GM18517 (cell line): ENCODE measurements around the gene JAKMIP2.
"Not testable (repeated sequence)": the region's sequence is repeated elsewhere in the genome, so short reads cannot be mapped to it uniquely, and the experiment has no call there.

Experiments used
- ATAC-seq: cut with Tn5 transposase; IDR thresholded peaks from one replicate; pipeline ENCODE4 v1.9.1; 2021; ENCODE audit warnings: mild to moderate bottlenecking, moderate library complexity; ENCODE audit not compliant: unreplicated experiment

The JAKMIP2 gene

DNA sequence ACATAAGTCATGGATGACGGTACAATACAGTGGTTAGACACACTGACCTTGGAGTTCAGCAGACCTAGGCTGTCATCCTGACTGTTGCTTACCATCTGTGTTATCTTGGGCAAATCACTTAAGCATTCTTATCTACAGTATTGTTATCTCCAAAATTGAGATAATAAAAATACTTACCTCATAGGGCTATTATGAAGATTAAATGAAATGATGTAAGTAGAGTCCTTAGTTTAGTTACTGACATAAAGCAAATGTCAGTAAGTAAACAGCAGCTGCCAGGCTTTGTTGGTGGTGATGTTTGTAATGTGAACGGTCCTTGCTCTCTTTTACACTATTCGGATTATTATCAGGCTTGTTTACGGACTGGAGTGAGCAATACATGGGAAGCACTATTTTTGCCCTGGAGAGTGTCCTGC is 165.3 kb downstream of the JAKMIP2 start:
- no peak for ATAC-seq

GRCh38 chr5:147616421-147616820 is 166.1 kb downstream of the JAKMIP2 start:
- no peak for ATAC-seq

DNA sequence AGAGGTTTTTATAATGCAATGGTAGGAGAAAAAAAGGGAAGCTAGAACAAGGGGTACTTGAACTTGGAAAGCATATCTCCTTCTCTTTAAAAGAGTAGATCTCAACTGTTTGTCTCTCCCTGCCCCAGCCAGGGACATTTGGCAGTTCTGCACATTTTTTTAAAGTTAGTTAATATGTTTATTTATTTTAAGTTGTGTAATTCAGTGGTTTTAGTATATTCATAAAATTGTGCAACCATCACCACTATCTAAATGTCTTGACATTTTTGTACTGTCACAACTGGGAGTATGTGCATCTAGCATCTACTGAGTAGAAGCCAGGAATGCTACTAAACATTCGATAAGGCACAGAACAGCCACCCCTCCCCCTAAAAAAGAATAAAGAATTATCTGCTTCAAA is 169.2 kb downstream of the JAKMIP2 start:
- ATAC-seq, result no peak

DNA sequence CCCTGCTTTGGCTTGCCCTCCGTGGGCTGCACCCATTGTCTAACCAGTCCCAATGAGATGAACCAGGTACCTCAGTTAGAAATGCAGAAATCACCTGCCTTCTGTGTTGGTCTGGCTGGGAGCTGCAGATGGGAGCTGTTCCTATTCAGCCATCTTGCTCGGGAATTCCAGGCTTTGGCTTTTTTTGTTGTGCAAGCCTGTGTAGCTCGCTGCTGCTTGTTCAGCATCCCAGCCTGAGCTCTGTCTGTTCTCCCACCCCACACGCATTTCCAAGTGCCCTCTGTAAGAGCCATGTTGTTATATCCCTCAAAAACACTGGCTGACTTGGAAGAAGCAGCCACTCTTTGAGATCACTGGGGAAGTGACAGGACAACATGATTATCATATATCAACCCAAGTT is 171.0 kb downstream of the JAKMIP2 start:
- no peak for ATAC-seq

- ATAC-seq, result no peak
Measured at GRCh38 chr5:147610798-147611197, 171.7 kb downstream of the JAKMIP2 start.

GRCh38 chr5:147601652-147602051 is 180.9 kb downstream of the JAKMIP2 start:
- no peak for ATAC-seq

- ATAC-seq, result no peak
Measured at GRCh38 chr5:147591120-147591519, 191.4 kb downstream of the JAKMIP2 start.

DNA sequence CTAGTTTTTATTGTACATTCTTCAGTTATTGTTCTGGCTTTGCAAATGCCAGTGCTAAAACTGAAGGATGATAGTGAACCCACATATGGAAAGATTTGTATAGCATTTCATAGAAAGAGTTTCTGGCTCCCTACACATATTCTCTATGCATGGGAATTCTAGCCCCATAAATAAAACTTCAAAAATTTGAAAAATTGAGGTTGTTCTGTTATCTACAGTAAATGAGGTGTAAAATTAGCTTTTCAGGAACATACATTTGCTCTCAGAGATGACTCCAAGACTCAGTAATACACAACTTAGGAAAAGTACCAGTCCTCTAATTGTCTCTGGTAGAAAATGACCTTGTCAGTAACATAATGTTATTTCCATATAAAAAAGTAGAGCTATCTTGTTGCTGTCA is 192.4 kb downstream of the JAKMIP2 start:
- ATAC-seq, result no peak

DNA sequence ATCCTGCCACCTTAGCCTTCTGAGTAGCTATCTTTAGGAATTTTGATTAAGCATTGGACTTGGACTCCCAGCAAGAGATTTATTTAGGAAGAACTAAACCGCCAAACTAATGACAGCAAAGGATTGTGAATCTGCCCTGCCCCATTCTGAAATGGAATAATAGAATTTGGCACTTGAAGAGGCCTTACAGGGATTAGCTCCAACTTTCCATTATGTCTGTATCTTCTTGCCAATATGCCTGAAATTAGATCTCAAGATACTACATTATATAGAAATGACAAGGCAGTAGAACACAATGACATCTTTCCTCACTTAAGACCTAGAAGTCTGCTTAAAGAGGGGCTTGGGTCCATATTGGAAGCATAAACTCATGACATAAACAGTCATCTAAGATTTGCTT is 195.7 kb downstream of the JAKMIP2 start:
- ATAC-seq, result no peak

GRCh38 chr5:147586221-147586620 is 196.3 kb downstream of the JAKMIP2 start:
- no peak for ATAC-seq

DNA sequence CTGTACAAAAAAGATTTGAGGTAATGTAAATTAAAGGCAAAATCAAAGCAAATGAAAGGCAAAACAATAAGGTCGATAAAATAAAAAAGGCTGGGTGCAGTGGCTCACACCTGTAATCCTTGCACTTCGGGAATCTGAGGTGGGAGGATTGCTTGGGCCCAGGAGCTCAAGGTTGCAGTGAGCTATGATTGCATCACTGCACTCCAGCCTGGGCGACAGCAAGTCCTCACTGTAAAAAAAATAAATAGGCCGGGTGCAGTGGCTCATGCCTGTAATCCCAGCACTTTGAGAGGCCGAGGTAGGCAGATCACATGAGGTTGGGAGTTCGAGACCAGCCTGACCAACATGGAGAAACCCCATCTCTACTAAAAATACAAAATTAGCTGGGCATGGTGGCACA is 200.3 kb downstream of the JAKMIP2 start:
- not testable (repeated sequence) for ATAC-seq

DNA sequence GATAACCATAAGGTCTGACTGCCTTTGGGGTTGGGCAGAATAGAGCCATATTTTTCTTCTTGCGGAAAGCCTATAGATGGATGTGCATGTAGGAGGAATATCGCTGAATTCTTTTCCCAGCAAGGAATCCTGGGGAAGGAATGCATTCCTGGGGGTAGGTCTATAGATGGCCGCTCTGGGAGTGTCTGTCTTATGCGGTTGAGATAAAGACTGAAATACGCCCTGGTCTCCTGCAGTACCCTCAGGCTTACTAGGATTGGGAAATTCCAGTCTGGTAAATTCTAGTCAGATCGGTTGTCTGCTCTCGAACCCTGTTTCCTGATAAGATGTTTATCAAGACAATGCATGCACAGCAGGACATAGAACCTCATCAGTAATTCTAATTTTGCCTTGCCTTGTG is 202.1 kb downstream of the JAKMIP2 start:
- ATAC-seq, result not testable (repeated sequence)

DNA sequence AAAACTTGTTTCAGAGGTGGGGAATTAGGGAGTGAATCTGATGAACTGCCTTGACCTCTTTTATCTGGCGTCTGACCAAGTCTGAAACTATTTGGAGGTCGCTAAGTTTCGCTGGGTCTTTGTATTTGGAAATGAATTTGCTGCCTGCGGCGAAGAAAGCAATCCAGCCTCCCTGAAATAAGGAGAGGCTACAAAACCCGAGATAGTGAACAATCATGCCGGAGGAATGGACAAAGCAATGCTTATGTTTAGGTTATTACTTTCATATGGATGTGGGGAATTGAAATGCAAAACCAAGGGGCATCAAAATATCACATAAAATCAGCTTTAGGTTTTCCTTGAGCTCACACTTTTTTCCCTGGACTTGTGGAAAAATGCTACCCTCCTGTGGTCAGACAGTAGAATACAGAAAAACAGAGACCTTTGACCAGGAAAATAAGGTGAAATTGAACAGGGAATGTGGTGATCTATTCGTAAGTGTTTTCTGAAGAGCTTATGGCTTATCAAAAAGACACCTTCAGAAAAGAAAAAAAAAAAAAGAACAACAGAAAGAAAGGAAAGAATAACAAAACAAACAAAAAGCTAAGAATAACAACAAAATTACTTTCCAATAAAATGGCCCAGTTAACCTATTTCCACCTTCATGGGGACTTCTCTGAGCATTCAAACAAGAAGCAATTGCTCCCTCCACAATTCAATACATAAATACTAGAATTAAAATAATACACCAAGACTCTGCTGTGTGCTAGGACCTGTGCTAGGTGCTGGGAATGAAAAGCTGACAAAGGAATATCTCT is 204.1 kb downstream of the JAKMIP2 start:
- no peak for ATAC-seq

DNA sequence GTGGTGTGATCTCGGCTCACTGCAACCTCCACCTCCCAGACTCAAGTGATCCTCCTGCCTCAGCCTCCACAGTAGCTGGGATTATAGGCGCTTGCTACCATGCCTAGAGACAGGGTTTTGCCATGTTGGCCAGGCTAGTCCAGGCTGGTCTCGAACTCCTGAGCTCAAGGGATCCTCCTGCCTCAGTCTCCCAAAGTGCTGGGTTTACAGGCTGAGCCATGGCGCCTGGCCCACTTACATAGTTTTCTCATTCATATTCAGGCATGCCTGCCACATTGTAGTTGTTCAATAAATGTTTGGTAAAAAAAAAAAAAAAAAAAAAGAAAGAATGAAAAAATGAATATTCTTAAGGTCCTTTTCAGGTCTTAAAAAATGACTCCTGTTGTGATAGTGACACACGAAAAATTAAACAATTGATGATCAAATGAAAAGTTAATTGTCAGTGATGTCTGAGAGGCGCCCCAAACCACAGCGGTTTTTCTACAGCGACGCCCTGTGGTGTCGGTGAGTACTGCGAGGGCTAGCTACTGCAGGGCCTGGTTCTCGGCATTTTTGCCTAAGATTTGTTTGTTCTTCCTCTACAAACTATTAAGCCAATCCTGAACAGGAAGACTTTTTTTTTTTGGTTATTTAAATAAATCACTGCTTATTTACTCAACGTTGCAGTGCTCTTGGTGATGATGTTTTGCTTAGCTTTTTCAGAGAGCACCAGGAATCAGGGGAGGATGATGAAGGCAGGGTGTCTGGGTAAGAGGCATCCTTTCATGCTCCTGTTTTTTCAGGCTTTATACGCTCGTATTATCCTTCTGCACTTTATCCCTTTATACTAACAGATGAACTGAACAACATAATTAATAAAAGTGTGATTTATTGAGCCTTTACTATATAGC is 205.6 kb downstream of the JAKMIP2 start:
- peak; percentile 69 for ATAC-seq

- ATAC-seq, result no peak
Measured at GRCh38 chr5:147575598-147575997, 206.9 kb downstream of the JAKMIP2 start.

GRCh38 chr5:147573211-147573610 is 209.3 kb downstream of the JAKMIP2 start:
- ATAC-seq, result no peak

GRCh38 chr5:147568710-147569406 is 213.7 kb downstream of the JAKMIP2 start:
- ATAC-seq, result no peak

DNA sequence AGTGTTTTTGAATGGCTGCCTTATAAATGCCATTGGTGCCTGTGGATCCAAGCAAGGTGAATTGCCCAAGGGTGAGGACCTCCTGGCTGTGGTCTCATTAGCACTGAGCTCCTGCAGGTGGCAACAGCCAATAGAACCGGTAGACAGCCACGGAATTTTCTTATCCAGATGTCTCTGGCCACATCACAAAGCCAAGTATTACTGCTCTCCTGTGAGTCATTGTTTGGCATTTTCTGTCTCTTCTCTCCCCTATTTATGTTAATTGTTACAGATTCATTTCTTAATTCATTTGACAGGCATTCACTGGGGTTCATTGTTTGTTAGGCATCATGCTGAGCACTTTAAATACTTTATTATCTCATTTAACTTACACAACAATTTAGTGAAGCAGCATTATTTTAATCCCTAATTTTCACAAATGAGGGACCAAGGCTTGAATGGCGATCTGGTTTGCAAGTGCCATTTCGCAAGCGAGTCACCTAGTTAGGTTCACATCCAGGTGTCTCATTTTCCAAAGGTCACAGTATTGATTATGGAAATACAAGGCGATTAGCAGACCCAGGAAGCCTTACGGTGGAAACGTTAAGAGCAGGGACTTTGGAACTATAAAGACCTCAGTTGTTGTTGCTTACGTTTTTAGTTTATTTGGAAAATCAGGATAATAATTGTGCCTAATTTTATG is 214.5 kb downstream of the JAKMIP2 start:
- no peak for ATAC-seq

DNA sequence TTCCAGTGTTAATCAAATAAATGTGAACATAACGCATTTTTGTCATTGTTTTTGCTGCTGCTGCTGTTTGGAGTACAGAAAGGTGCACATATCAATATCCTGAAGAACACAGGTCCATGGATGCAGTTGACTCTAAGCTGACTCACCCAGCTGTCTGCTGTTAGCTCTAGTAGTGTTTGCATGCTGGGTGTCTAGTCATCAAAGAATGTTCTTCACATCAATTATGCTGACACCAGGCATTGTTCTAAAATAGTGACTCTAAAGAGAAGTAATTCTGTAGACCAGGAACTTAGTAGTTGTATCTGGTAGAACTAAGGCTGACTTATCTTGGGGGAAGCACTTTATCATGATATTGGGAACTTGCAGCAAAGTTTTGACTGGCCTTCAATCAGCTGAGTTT is 217.0 kb downstream of the JAKMIP2 start:
- no peak for ATAC-seq

- ATAC-seq, result no peak
Measured at GRCh38 chr5:147564124-147564486, 218.4 kb downstream of the JAKMIP2 start.
